ENCODE results near the gene ADK.

GRCh38 chr10:74329873-74330272 lies 178.9 kb downstream of the ADK start:
- TF ChIP-seq POLR2AphosphoS5 (IDR thresholded peaks at IDR 0.05) (no peak), POLR2A (IDR thresholded peaks at IDR 0.05) (no peak)
- TF ChIP-seq, protein P1, sequence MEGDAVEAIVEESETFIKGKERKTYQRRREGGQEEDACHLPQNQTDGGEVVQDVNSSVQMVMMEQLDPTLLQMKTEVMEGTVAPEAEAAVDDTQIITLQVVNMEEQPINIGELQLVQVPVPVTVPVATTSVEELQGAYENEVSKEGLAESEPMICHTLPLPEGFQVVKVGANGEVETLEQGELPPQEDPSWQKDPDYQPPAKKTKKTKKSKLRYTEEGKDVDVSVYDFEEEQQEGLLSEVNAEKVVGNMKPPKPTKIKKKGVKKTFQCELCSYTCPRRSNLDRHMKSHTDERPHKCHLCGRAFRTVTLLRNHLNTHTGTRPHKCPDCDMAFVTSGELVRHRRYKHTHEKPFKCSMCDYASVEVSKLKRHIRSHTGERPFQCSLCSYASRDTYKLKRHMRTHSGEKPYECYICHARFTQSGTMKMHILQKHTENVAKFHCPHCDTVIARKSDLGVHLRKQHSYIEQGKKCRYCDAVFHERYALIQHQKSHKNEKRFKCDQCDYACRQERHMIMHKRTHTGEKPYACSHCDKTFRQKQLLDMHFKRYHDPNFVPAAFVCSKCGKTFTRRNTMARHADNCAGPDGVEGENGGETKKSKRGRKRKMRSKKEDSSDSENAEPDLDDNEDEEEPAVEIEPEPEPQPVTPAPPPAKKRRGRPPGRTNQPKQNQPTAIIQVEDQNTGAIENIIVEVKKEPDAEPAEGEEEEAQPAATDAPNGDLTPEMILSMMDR (IDR thresholded peaks at IDR 0.05) = no peak

Data from breast epithelium (tissue), 3 donors.